ENCODE results near the gene MAST1.
"Not testable (repeated sequence)": the region's sequence is repeated elsewhere in the genome, so short reads cannot be mapped to it uniquely, and the experiment has no call there.

The MAST1 gene

GRCh38 chr19:12886651-12886968 lies 48.3 kb downstream of the MAST1 start:
- no peak for DNase-seq (ENCODE audit: low read depth, low spot score)
- no CpG with 5 or more reads among the region's 5 CpGs for WGBS (ENCODE audit: insufficient coverage, insufficient read length)
- Histone ChIP-seq H3K27ac (ENCODE audit: low read length) (no peak overlapping the region), H3K4me1 (ENCODE audit: control insufficient read depth, insufficient read depth, low read length) (0 out of 2 replicates have a peak, but pooled peaks cover under 1% of the 10 kb centered on the region), H3K36me3 (ENCODE audit: control insufficient read depth, insufficient read depth, low read length) (no peaks in the 10 kb centered on the region), H3K9me3 (ENCODE audit: control insufficient read depth, insufficient read depth, low read length) (no peaks in the 10 kb centered on the region), H3K27me3 (ENCODE audit: control insufficient read depth, insufficient read depth, low read length) (no peaks in the 10 kb centered on the region), H3K4me3 (ENCODE audit: low read length) (no peak overlapping the region)

- H3K27ac ChIP-seq (ENCODE audit: low read length) = no peak within 1 kb of the TSS
- no peaks in the 10 kb centered on the region for H3K27me3 ChIP-seq (ENCODE audit: control insufficient read depth, insufficient read depth, low read length)
- 0 out of 2 replicates have a peak, but pooled peaks cover 3% of the 10 kb centered on the region for H3K4me1 ChIP-seq (ENCODE audit: control insufficient read depth, insufficient read depth, low read length)
- H3K36me3 ChIP-seq (ENCODE audit: control insufficient read depth, insufficient read depth, low read length) = no peaks in the 10 kb centered on the region
- H3K9me3 ChIP-seq (ENCODE audit: control insufficient read depth, insufficient read depth, low read length) = no peaks in the 10 kb centered on the region
- DNase-seq (ENCODE audit: low read depth, low spot score) = no peak
- no CpG with 5 or more reads among the region's 17 CpGs for WGBS (ENCODE audit: insufficient coverage, insufficient read length)
- H3K4me3 ChIP-seq (ENCODE audit: low read length) = peak within 1 kb of the TSS; percentile 53; the same call in 1 of the 2 replicates
Observed at GRCh38 chr19:12886969-12887747, 48.8 kb downstream of the MAST1 start, which contains the start of gene KLF1. TSS of gene KLF1 (minus strand) at chr19:12887201. CDS start at chr19:12887140, 61 bp downstream.

- Histone ChIP-seq H3K27me3 (ENCODE audit: control insufficient read depth, insufficient read depth, low read length) (no peaks in the 10 kb centered on the region), H3K36me3 (ENCODE audit: control insufficient read depth, insufficient read depth, low read length) (peaks cover under 1% of the 10 kb centered on the region; the same call in 1 of the 2 replicates), H3K9me3 (ENCODE audit: control insufficient read depth, insufficient read depth, low read length) (no peaks in the 10 kb centered on the region), H3K27ac (ENCODE audit: low read length) (no peak overlapping the region), H3K4me1 (ENCODE audit: control insufficient read depth, insufficient read depth, low read length) (0 out of 2 replicates have a peak, but pooled peaks cover 3% of the 10 kb centered on the region), H3K4me3 (ENCODE audit: low read length) (no peak overlapping the region)
- DNase-seq (ENCODE audit: low read depth, low spot score) = no peak
- WGBS (ENCODE audit: insufficient coverage, insufficient read length) = no CpG with 5 or more reads among the region's 5 CpGs
Observed at GRCh38 chr19:12888006-12888603, 49.8 kb downstream of the MAST1 start.

GRCh38 chr19:12890299-12890786 lies 52.0 kb downstream of the MAST1 start:
- DNase-seq (ENCODE audit: low read depth, low spot score); H3K36me3 ChIP-seq (ENCODE audit: control insufficient read depth, insufficient read depth, low read length); H3K9me3 ChIP-seq (ENCODE audit: control insufficient read depth, insufficient read depth, low read length); H3K4me1 ChIP-seq (ENCODE audit: control insufficient read depth, insufficient read depth, low read length); H3K27me3 ChIP-seq (ENCODE audit: control insufficient read depth, insufficient read depth, low read length); H3K27ac ChIP-seq (ENCODE audit: low read length): not testable (repeated sequence)
- WGBS (ENCODE audit: insufficient coverage, insufficient read length) = no CpG with 5 or more reads among the region's 10 CpGs
- peak overlapping the region; percentile 35; the same call in 1 of the 2 replicates for H3K4me3 ChIP-seq (ENCODE audit: low read length)

- Histone ChIP-seq H3K4me3 (ENCODE audit: low read length) (peak within 1 kb of the TSS; percentile 84), H3K36me3 (ENCODE audit: control insufficient read depth, insufficient read depth, low read length) (peaks cover 10% of the 10 kb centered on the region; the same call in 1 of the 2 replicates), H3K9me3 (ENCODE audit: control insufficient read depth, insufficient read depth, low read length) (no peaks in the 10 kb centered on the region), H3K4me1 (ENCODE audit: control insufficient read depth, insufficient read depth, low read length) (0 out of 2 replicates have a peak, but pooled peaks cover 3% of the 10 kb centered on the region), H3K27ac (ENCODE audit: low read length) (no peak within 1 kb of the TSS), H3K27me3 (ENCODE audit: control insufficient read depth, insufficient read depth, low read length) (no peaks in the 10 kb centered on the region)
- DNase-seq (ENCODE audit: low read depth, low spot score) = peak; percentile 97
- WGBS (ENCODE audit: insufficient coverage, insufficient read length) = no CpG with 5 or more reads among the region's 49 CpGs
Observed at GRCh38 chr19:12890787-12891552, 52.7 kb downstream of the MAST1 start, which contains the start of gene GCDH. TSS of gene GCDH (plus strand) at chr19:12891160. CDS start at chr19:12891305, 145 bp downstream.

- Histone ChIP-seq H3K36me3 (ENCODE audit: control insufficient read depth, insufficient read depth, low read length) (peaks cover 15% of the 10 kb centered on the region), H3K9me3 (ENCODE audit: control insufficient read depth, insufficient read depth, low read length) (no peaks in the 10 kb centered on the region), H3K4me3 (ENCODE audit: low read length) (peak overlapping the region; percentile 84), H3K4me1 (ENCODE audit: control insufficient read depth, insufficient read depth, low read length) (0 out of 2 replicates have a peak, but pooled peaks cover 3% of the 10 kb centered on the region), H3K27ac (ENCODE audit: low read length) (no peak overlapping the region), H3K27me3 (ENCODE audit: control insufficient read depth, insufficient read depth, low read length) (no peaks in the 10 kb centered on the region)
- WGBS (ENCODE audit: insufficient coverage, insufficient read length) = no CpG with 5 or more reads among the region's 26 CpGs
- no peak for DNase-seq (ENCODE audit: low read depth, low spot score)
Observed at GRCh38 chr19:12891553-12892021, 53.3 kb downstream of the MAST1 start.

- peaks cover 29% of the 10 kb centered on the region for H3K36me3 ChIP-seq (ENCODE audit: control insufficient read depth, insufficient read depth, low read length)
- H3K4me1 ChIP-seq (ENCODE audit: control insufficient read depth, insufficient read depth, low read length) = 0 out of 2 replicates have a peak, but pooled peaks cover 3% of the 10 kb centered on the region
- H3K9me3 ChIP-seq (ENCODE audit: control insufficient read depth, insufficient read depth, low read length) = no peaks in the 10 kb centered on the region
- no peak overlapping the region for H3K4me3 ChIP-seq (ENCODE audit: low read length)
- WGBS (ENCODE audit: insufficient coverage, insufficient read length) = no CpG with 5 or more reads among the region's 5 CpGs
- no peak for DNase-seq (ENCODE audit: low read depth, low spot score)
- no peak overlapping the region for H3K27ac ChIP-seq (ENCODE audit: low read length)
- H3K27me3 ChIP-seq (ENCODE audit: control insufficient read depth, insufficient read depth, low read length) = no peaks in the 10 kb centered on the region
Observed at GRCh38 chr19:12893582-12893981, 55.3 kb downstream of the MAST1 start.

GRCh38 chr19:12896460-12896859 lies 58.1 kb downstream of the MAST1 start:
- no peak overlapping the region for H3K27ac ChIP-seq (ENCODE audit: low read length)
- H3K27me3 ChIP-seq (ENCODE audit: control insufficient read depth, insufficient read depth, low read length) = no peaks in the 10 kb centered on the region
- no peaks in the 10 kb centered on the region for H3K9me3 ChIP-seq (ENCODE audit: control insufficient read depth, insufficient read depth, low read length)
- H3K4me1 ChIP-seq (ENCODE audit: control insufficient read depth, insufficient read depth, low read length) = 0 out of 2 replicates have a peak, but pooled peaks cover 3% of the 10 kb centered on the region
- peaks cover 29% of the 10 kb centered on the region for H3K36me3 ChIP-seq (ENCODE audit: control insufficient read depth, insufficient read depth, low read length)
- H3K4me3 ChIP-seq (ENCODE audit: low read length) = no peak overlapping the region
- no CpG with 5 or more reads among the region's 17 CpGs for WGBS (ENCODE audit: insufficient coverage, insufficient read length)
- DNase-seq (ENCODE audit: low read depth, low spot score) = no peak

- no peak overlapping the region for H3K4me3 ChIP-seq (ENCODE audit: low read length)
- peaks cover 21% of the 10 kb centered on the region for H3K36me3 ChIP-seq (ENCODE audit: control insufficient read depth, insufficient read depth, low read length)
- no peak overlapping the region for H3K27ac ChIP-seq (ENCODE audit: low read length)
- H3K27me3 ChIP-seq (ENCODE audit: control insufficient read depth, insufficient read depth, low read length) = no peaks in the 10 kb centered on the region
- DNase-seq (ENCODE audit: low read depth, low spot score) = no peak
- no peaks in the 10 kb centered on the region for H3K4me1 ChIP-seq (ENCODE audit: control insufficient read depth, insufficient read depth, low read length)
- no CpG with 5 or more reads among the region's 10 CpGs for WGBS (ENCODE audit: insufficient coverage, insufficient read length)
- H3K9me3 ChIP-seq (ENCODE audit: control insufficient read depth, insufficient read depth, low read length) = no peaks in the 10 kb centered on the region
Observed at GRCh38 chr19:12899891-12900518, 61.7 kb downstream of the MAST1 start.

All from iPS DF 6.9 (cell line).